CD4-positive, alpha-beta T cell (primary cell): ENCODE results near the gene NSFL1C. TPM values are rescaled to one million over a fixed set of nuclear protein-coding genes. Genes with fewer than 3 reads are reported as not detected.

Experiments used
- ATAC-seq: fragments of 200-7000 bp; cut with Tn5 transposase; one replicate; pipeline ENCODE4 v1.10.0; 2022; ENCODE audit warnings: mild to moderate bottlenecking; ENCODE audit not compliant: poor library complexity
- CTCF ChIA-PET: fragments of 350-600 bp; sonication (Branson Sonifier 250); formaldehyde crosslinking; loops from one replicate; lab custom pipeline; 2021; ENCODE audit warnings: antibody characterized with exemption, inconsistent platforms; lab: Charles Lee
- POLR2A ChIA-PET: fragments of 350-600 bp; sonication (Branson Sonifier 250); formaldehyde crosslinking; loops from one replicate; lab custom pipeline; 2021; ENCODE audit warnings: antibody characterized with exemption, inconsistent platforms; lab: Charles Lee
- DNase-seq, 14 experiments: peaks; one replicate each; pipeline ENCODE4 v3.0.0-alpha.2; 2013 to 2020; ENCODE audit warnings: mixed read lengths in 2 of 14
- H3K27ac ChIP-seq, 2 donors: one replicate each; pipeline versions ENCODE4 v1.5.1 to v1.7.0; 2013; ENCODE audit warnings: low read length in 2 of 2, low read depth in 1 of 2, mild to moderate bottlenecking in 1 of 2
- H3K27me3 ChIP-seq, 2 experiments: 1 replicate in 1 of 2; 2 replicates in 1 of 2; pipeline versions ENCODE4 v1.6.1 to v1.7.0; 2013; ENCODE audit warnings: low read length in 2 of 2, control low read depth in 1 of 2, mild to moderate bottlenecking in 1 of 2, moderate library complexity in 1 of 2; ENCODE audit not compliant: insufficient read depth in 2 of 2, control insufficient read depth in 1 of 2
- H3K36me3 ChIP-seq: one replicate; pipeline ENCODE4 v1.6.1; 2013; ENCODE audit warnings: low read length, control low read depth; ENCODE audit not compliant: insufficient read depth
- H3K4me1 ChIP-seq: one replicate; pipeline ENCODE4 v1.6.1; 2013; ENCODE audit warnings: low read length, control low read depth; ENCODE audit not compliant: insufficient read depth
- H3K4me3 ChIP-seq: one replicate; pipeline ENCODE4 v1.5.1; 2013; ENCODE audit warnings: mild to moderate bottlenecking, low read length, moderate library complexity
- H3K9me3 ChIP-seq, 2 experiments: 1 replicate in 1 of 2; 2 replicates in 1 of 2; pipeline versions ENCODE4 v1.6.1 to v1.7.0; 2013; ENCODE audit warnings: low read length in 2 of 2, mild to moderate bottlenecking in 2 of 2, control low read depth in 1 of 2, moderate library complexity in 1 of 2; ENCODE audit not compliant: control insufficient read depth in 1 of 2, insufficient read depth in 1 of 2
- H3K27ac Mint-ChIP-seq: one replicate; pipeline ENCODE4 v1.8.0; 2020; ENCODE audit warnings: mixed read lengths
- H3K27me3 Mint-ChIP-seq: one replicate; pipeline ENCODE4 v1.8.0; 2021; ENCODE audit warnings: mixed read lengths
- H3K36me3 Mint-ChIP-seq: one replicate; pipeline ENCODE4 v1.8.0; 2021; ENCODE audit warnings: low read depth, mixed read lengths
- H3K4me1 Mint-ChIP-seq: one replicate; pipeline ENCODE4 v1.8.0; 2021; ENCODE audit warnings: low read depth, mixed read lengths
- H3K4me3 Mint-ChIP-seq: one replicate; pipeline ENCODE4 v1.8.0; 2020; ENCODE audit warnings: mild to moderate bottlenecking, mixed read lengths
- H3K9me3 Mint-ChIP-seq: one replicate; pipeline ENCODE4 v1.8.0; 2020; ENCODE audit warnings: mixed read lengths
- intact Hi-C, 2 experiments: fragments of 100-400 bp; cut with DNase I in 1 of 2; cut with micrococcal nuclease in 1 of 2; formaldehyde crosslinking; loops; one replicate each; pipeline versions ENCODE4 v1.15.1 to v1.9.0; 2023 to 2025; cut with DNase I, micrococcal nuclease
- total RNA-seq, 174 experiments: library from RNA in 2 of 174; stranded (reverse) in 2 of 174; gene quantifications; one replicate each; pipeline ENCODE4 v1.2.3 and lab custom pipeline; 2021 to 2026
- TF ChIP-seq, protein P1 (sequence below): fragments of 200-600 bp; IDR thresholded peaks from one replicate; pipeline ENCODE4 v1.8.0; 2022; ENCODE audit warnings: antibody characterized with exemption, mild to moderate bottlenecking

The NSFL1C gene
- total RNA-seq, 2 experiments from 2014 or later = 53.2 to 53.4 TPM

DNA sequence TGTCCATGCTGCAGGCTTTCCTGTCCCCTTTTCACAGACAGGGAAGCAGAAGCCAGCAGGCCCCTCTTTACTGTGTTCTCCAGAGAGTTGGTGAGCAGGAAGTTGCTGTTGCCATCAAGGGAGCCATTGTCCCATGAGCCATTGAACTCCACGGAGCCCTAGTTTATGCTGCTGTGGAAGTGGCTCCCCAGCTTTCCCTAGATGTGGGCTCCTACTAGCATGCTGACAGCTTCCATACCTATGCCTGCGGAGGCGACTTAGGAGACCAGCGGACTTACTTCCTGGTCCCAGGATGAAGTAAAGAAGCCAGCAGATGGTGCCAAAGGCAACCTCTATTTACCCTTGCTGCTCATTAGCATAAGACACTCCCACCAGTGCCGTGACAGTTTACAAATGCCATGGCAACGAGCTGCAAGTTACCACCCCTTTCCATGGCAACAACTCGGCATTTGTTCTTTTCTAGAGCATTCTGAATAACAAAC lies 43.0 kb downstream of the NSFL1C start:
- peaks cover 9% of the 10 kb centered on the region for H3K9me3 Mint-ChIP-seq
- no peaks in the 10 kb centered on the region for H3K36me3 ChIP-seq
- ChIA-PET CTCF (no interaction called here), POLR2A (no interaction called here)
- H3K4me1 ChIP-seq = peaks cover 3% of the 10 kb centered on the region
- H3K27ac ChIP-seq = no peak overlapping the region
- no peaks in the 10 kb centered on the region for H3K27me3 ChIP-seq
- H3K27me3 Mint-ChIP-seq = no peaks in the 10 kb centered on the region
- DNase-seq (peak in 5 of 14 experiments; percentile 4 to 70 (median 39)), ATAC-seq (peak; percentile 61)
- H3K4me3 ChIP-seq = no peak overlapping the region
- intact Hi-C loops = no loop called here
- H3K4me1 Mint-ChIP-seq = peaks cover 5% of the 10 kb centered on the region
- no peak overlapping the region for H3K4me3 Mint-ChIP-seq
- H3K36me3 Mint-ChIP-seq = peaks cover 5% of the 10 kb centered on the region
- TF ChIP-seq, protein P1, sequence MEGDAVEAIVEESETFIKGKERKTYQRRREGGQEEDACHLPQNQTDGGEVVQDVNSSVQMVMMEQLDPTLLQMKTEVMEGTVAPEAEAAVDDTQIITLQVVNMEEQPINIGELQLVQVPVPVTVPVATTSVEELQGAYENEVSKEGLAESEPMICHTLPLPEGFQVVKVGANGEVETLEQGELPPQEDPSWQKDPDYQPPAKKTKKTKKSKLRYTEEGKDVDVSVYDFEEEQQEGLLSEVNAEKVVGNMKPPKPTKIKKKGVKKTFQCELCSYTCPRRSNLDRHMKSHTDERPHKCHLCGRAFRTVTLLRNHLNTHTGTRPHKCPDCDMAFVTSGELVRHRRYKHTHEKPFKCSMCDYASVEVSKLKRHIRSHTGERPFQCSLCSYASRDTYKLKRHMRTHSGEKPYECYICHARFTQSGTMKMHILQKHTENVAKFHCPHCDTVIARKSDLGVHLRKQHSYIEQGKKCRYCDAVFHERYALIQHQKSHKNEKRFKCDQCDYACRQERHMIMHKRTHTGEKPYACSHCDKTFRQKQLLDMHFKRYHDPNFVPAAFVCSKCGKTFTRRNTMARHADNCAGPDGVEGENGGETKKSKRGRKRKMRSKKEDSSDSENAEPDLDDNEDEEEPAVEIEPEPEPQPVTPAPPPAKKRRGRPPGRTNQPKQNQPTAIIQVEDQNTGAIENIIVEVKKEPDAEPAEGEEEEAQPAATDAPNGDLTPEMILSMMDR = no peak
- H3K27ac Mint-ChIP-seq = no peak overlapping the region
- H3K9me3 ChIP-seq = peaks cover 7 to 25% of the 10 kb centered on the region in 2 experiments

DNA sequence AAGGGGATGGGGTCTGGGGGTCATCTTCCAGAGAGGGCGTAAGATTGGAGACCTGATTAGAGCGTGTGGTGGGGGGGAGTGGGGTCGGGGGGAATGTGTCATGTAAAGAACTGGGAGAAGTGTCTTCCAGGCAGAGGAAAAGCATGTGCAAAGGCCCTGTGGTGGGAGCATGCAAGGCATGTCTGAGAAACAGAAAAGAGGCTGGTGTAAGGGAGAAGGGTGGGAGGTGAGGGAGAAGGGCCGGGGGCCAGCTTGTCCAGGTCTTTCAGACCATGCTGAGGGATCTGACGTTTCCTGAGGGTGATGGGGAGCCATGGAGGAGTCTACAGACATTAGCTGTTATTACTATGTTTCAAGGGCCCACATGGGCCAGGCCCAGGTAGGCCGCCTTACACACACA lies 43.4 kb downstream of the NSFL1C start:
- H3K4me3 Mint-ChIP-seq = no peak overlapping the region
- ATAC-seq (no peak), DNase-seq (no peak)
- ChIA-PET CTCF (no interaction called here), POLR2A (no interaction called here)
- Histone ChIP-seq H3K36me3 (no peaks in the 10 kb centered on the region), H3K4me1 (peaks cover 3% of the 10 kb centered on the region), H3K27ac (no peak overlapping the region), H3K4me3 (no peak overlapping the region), H3K27me3 (no peaks in the 10 kb centered on the region), H3K9me3 (peaks cover 11 to 30% of the 10 kb centered on the region in 2 experiments)
- H3K36me3 Mint-ChIP-seq = peaks cover 5% of the 10 kb centered on the region
- TF ChIP-seq, protein P1 = no peak
- intact Hi-C loops = no loop called here
- H3K9me3 Mint-ChIP-seq = peaks cover 9% of the 10 kb centered on the region
- H3K27me3 Mint-ChIP-seq = no peaks in the 10 kb centered on the region
- peaks cover 5% of the 10 kb centered on the region for H3K4me1 Mint-ChIP-seq
- no peak overlapping the region for H3K27ac Mint-ChIP-seq

DNA sequence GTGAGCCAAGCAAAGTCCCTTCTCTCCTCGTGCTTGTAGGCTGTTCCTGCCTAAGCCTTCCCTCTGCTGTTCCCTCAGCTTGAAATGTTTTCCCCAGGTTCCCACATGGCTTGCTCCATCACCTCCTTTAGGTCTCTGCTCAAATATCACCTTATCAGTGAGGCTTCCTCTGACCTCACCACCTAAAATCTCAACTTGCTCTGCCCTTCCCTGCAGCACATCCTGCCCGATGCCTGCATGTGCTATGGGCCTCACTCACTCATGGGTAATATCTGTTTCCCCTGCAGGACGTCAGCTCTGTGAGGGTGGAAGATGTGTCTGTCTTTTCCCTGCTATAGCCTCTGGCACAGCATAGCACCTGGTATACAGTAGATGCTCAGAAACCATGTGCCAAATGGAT lies 43.9 kb downstream of the NSFL1C start:
- POLR2A ChIA-PET = no interaction called here
- Mint-ChIP-seq H3K4me3 (no peak overlapping the region), H3K36me3 (peaks cover 5% of the 10 kb centered on the region), H3K27ac (no peak overlapping the region), H3K27me3 (no peaks in the 10 kb centered on the region), H3K9me3 (peaks cover 9% of the 10 kb centered on the region), H3K4me1 (peaks cover 5% of the 10 kb centered on the region)
- Histone ChIP-seq H3K36me3 (no peaks in the 10 kb centered on the region), H3K4me3 (no peak overlapping the region), H3K27me3 (peaks cover 0 to 2% of the 10 kb centered on the region in 2 experiments), H3K27ac (no peak overlapping the region), H3K9me3 (peaks cover 11 to 30% of the 10 kb centered on the region in 2 experiments), H3K4me1 (peaks cover 3% of the 10 kb centered on the region)
- ATAC-seq (peak; percentile 54), DNase-seq (peak in 1 of 14 experiments; percentile 22)
- CTCF ChIA-PET = no interaction called here
- intact Hi-C loops = no loop called here
- TF ChIP-seq, protein P1 = no peak
